H9 (cell line): Measurements from ENCODE around the gene GRIA4. TPM values are rescaled to one million over a fixed set of nuclear protein-coding genes. Genes with fewer than 3 reads are reported as not detected.

Source experiments
- DNase-seq: peaks from one replicate; pipeline ENCODE4 v3.0.0-alpha.2; 2017
- H2AFZ ChIP-seq: one replicate; pipeline ENCODE4 v1.6.1; 2013; ENCODE audit warnings: mild to moderate bottlenecking, low read length, control low read depth, moderate library complexity
- H2AK5ac ChIP-seq: 2 replicates; pipeline ENCODE4 v1.6.1; 2013; ENCODE audit warnings: low read length, control low read depth, mixed read lengths; ENCODE audit not compliant: insufficient read length
- H2BK120ac ChIP-seq: one replicate; pipeline ENCODE4 v1.6.1; 2013; ENCODE audit warnings: low read depth, mild to moderate bottlenecking, low read length, control low read depth, inconsistent platforms; ENCODE audit not compliant: poor library complexity, severe bottlenecking
- H2BK12ac ChIP-seq: 2 replicates; pipeline ENCODE4 v1.6.1; 2013; ENCODE audit warnings: low read length, control low read depth, mixed read lengths, low read depth; ENCODE audit not compliant: insufficient read length
- H2BK15ac ChIP-seq: 2 replicates; pipeline ENCODE4 v1.6.1; 2013; ENCODE audit warnings: low read depth, low read length, control low read depth
- H2BK20ac ChIP-seq: one replicate; pipeline ENCODE4 v1.6.1; 2013; ENCODE audit warnings: low read depth, mild to moderate bottlenecking, low read length, control low read depth, inconsistent platforms; ENCODE audit not compliant: poor library complexity, severe bottlenecking
- H2BK5ac ChIP-seq: 2 replicates; pipeline ENCODE4 v1.6.1; 2013; ENCODE audit warnings: low read length, control low read depth, mixed read lengths; ENCODE audit not compliant: insufficient read length
- H3K14ac ChIP-seq: 2 replicates; pipeline ENCODE4 v1.6.1; 2013; ENCODE audit warnings: low read length, control low read depth; ENCODE audit not compliant: insufficient read depth
- H3K18ac ChIP-seq: 2 replicates; pipeline ENCODE4 v1.6.1; 2013; ENCODE audit warnings: low read depth, mild to moderate bottlenecking, mixed read lengths, low read length, control low read depth; ENCODE audit not compliant: insufficient read length
- H3K23ac ChIP-seq: 2 replicates; pipeline ENCODE4 v1.6.1; 2013; ENCODE audit warnings: low read length, control low read depth, mixed read lengths, low read depth; ENCODE audit not compliant: insufficient read length
- H3K23me2 ChIP-seq: 2 replicates; pipeline ENCODE4 v1.6.1; 2013; ENCODE audit warnings: low read depth, mild to moderate bottlenecking, mixed read lengths, low read length, control low read depth; ENCODE audit not compliant: insufficient read length, poor library complexity, severe bottlenecking
- H3K27ac ChIP-seq: 2 replicates; pipeline ENCODE4 v1.5.1; 2013; ENCODE audit warnings: low read length, control low read depth, mixed read lengths, low read depth; ENCODE audit not compliant: insufficient read length
- H3K27me3 ChIP-seq: 2 replicates; pipeline ENCODE4 v1.6.1; 2013; ENCODE audit warnings: low read length, control low read depth, inconsistent platforms; ENCODE audit not compliant: insufficient read depth
- H3K4ac ChIP-seq: 2 replicates; pipeline ENCODE4 v1.6.1; 2013; ENCODE audit warnings: low read depth, mild to moderate bottlenecking, control low read depth, inconsistent platforms, low read length, moderate library complexity
- H3K4me1 ChIP-seq: 2 replicates; pipeline ENCODE4 v1.6.1; 2013; ENCODE audit warnings: low read length, control low read depth, inconsistent platforms; ENCODE audit not compliant: insufficient read depth
- H3K4me2 ChIP-seq: 2 replicates; pipeline ENCODE4 v1.6.1; 2013; ENCODE audit warnings: low read length, control low read depth, mixed read lengths; ENCODE audit not compliant: insufficient read length, insufficient read depth
- H3K56ac ChIP-seq: 2 replicates; pipeline ENCODE4 v1.6.1; 2013; ENCODE audit warnings: low read depth, mild to moderate bottlenecking, mixed read lengths, low read length, control low read depth; ENCODE audit not compliant: insufficient read length
- H3K79me1 ChIP-seq: 2 replicates; pipeline ENCODE4 v1.6.1; 2013; ENCODE audit warnings: low read depth, mild to moderate bottlenecking, moderate library complexity, low read length, control low read depth, inconsistent platforms; ENCODE audit not compliant: insufficient read depth, poor library complexity, severe bottlenecking
- H3K79me2 ChIP-seq: 2 replicates; pipeline ENCODE4 v1.6.1; 2013; ENCODE audit warnings: low read length, control low read depth, inconsistent platforms; ENCODE audit not compliant: insufficient read depth
- H3K9ac ChIP-seq: 2 replicates; pipeline ENCODE4 v1.6.1; 2013; ENCODE audit warnings: low read length, control low read depth, mixed read lengths; ENCODE audit not compliant: insufficient read length; ENCODE audit errors: extremely low read depth
- H3K9me3 ChIP-seq: one replicate; pipeline ENCODE4 v1.6.1; 2013; ENCODE audit warnings: low read depth, low read length, inconsistent platforms; ENCODE audit not compliant: control insufficient read depth
- H3T11ph ChIP-seq: one replicate; pipeline ENCODE4 v1.6.1; 2013; ENCODE audit warnings: mild to moderate bottlenecking, low read length, control low read depth, inconsistent platforms
- H4K20me1 ChIP-seq: one replicate; pipeline ENCODE4 v1.6.1; 2013; ENCODE audit not compliant: control insufficient read depth, insufficient read length, insufficient read depth
- H4K5ac ChIP-seq: 2 replicates; pipeline ENCODE4 v1.6.1; 2013; ENCODE audit warnings: low read depth, mild to moderate bottlenecking, mixed read lengths, low read length, control low read depth; ENCODE audit not compliant: insufficient read length
- H4K8ac ChIP-seq: replicated peaks from 2 replicates; pipeline ENCODE4 v1.6.1; 2013; ENCODE audit warnings: low read length, control low read depth, mixed read lengths, low read depth; ENCODE audit not compliant: insufficient read length
- H4K91ac ChIP-seq: 2 replicates; pipeline ENCODE4 v1.6.1; 2013; ENCODE audit warnings: low read depth, mild to moderate bottlenecking, moderate library complexity, mixed read lengths, low read length, control low read depth; ENCODE audit not compliant: insufficient read length
- H3K27ac Mint-ChIP-seq, 3 experiments: 2 replicates in 2 of 3; 3 replicates in 1 of 3; pipeline ENCODE4 v1.8.0; 2020 to 2021; ENCODE audit warnings: mixed read lengths in 3 of 3, mild to moderate bottlenecking in 1 of 3, moderate library complexity in 1 of 3
- H3K27me3 Mint-ChIP-seq: 2 replicates; pipeline ENCODE4 v1.8.0; 2021; ENCODE audit warnings: low read depth, mild to moderate bottlenecking, moderate library complexity, mixed read lengths
- H3K36me3 Mint-ChIP-seq, 3 experiments: 2 replicates in 2 of 3; 3 replicates in 1 of 3; pipeline ENCODE4 v1.8.0; 2020 to 2021; ENCODE audit warnings: low read depth in 3 of 3, mixed read lengths in 3 of 3; ENCODE audit not compliant: insufficient read depth in 1 of 3
- H3K4me1 Mint-ChIP-seq, 2 experiments: 2 replicates each; pipeline ENCODE4 v1.8.0; 2020; ENCODE audit warnings: mixed read lengths in 2 of 2
- H3K4me3 Mint-ChIP-seq, 2 experiments: 2 replicates in 1 of 2; 3 replicates in 1 of 2; pipeline ENCODE4 v1.8.0; 2020 to 2021; ENCODE audit warnings: mild to moderate bottlenecking in 2 of 2, mixed read lengths in 2 of 2, moderate library complexity in 1 of 2
- H3K9me3 Mint-ChIP-seq, 2 experiments: 2 replicates in 1 of 2; 3 replicates in 1 of 2; pipeline ENCODE4 v1.8.0; 2020; ENCODE audit warnings: mild to moderate bottlenecking in 2 of 2, mixed read lengths in 2 of 2, moderate library complexity in 1 of 2
- CTCF ChIP-seq: fragments of 200-600 bp; sonication (generic); conservative IDR thresholded peaks from 3 replicates; pipeline ENCODE4 v1.8.0; 2021; ENCODE audit warnings: antibody characterized with exemption, mild to moderate bottlenecking
- WGBS: extraction: QIAGEN DNeasy Blood & Tissue Kit; methylation state at CpG from one replicate; pipeline ENCODE4 v1.1.7; 2013; ENCODE audit warnings: missing lambda C conversion rate, low lambda C conversion rate, mixed read lengths; ENCODE audit not compliant: insufficient read length; ENCODE audit errors: extremely low coverage; 5-methylcytosine and 5-hydroxymethylcytosine counted together
- total RNA-seq: library from RNA; stranded (reverse); gene quantifications from 2 replicates; pipeline ENCODE4 v1.2.1, GENCODE V29; 2021

The GRIA4 gene
- total RNA-seq, 1 experiment from 2014 or later, result 0.83 TPM

- H2AFZ ChIP-seq, result no peak overlapping the region
- no peak overlapping the region for H3K14ac ChIP-seq
- no peak overlapping the region for H4K91ac ChIP-seq
- H3K27me3 Mint-ChIP-seq, result no peaks in the 10 kb centered on the region
- H3K27me3 ChIP-seq, result no peaks in the 10 kb centered on the region
- peaks cover 3% of the 10 kb centered on the region for H3K4me1 ChIP-seq
- H3K23ac ChIP-seq, result no peak overlapping the region
- no peak overlapping the region for H3K18ac ChIP-seq
- no peaks in the 10 kb centered on the region for H3K79me2 ChIP-seq
- no peaks in the 10 kb centered on the region for H3K23me2 ChIP-seq
- DNase-seq, result no peak
- H4K5ac ChIP-seq, result no peak overlapping the region
- no CpG with 5 or more reads among the region's 5 CpGs for WGBS
- H2BK5ac ChIP-seq, result no peak overlapping the region
- no peak overlapping the region for H3K4me2 ChIP-seq
- H3K4ac ChIP-seq, result no peak overlapping the region
- H4K8ac ChIP-seq, result no peak overlapping the region
- no peaks in the 10 kb centered on the region for H3K9me3 Mint-ChIP-seq
- H3K27ac Mint-ChIP-seq, result no peak overlapping the region
- no peak overlapping the region for H2BK20ac ChIP-seq
- H3T11ph ChIP-seq, result no peak overlapping the region
- no peak for TF ChIP-seq CTCF
- no peak overlapping the region for H2BK120ac ChIP-seq
- H3K9me3 ChIP-seq, result no peaks in the 10 kb centered on the region
- H3K9ac ChIP-seq, result no peak overlapping the region
- no peak overlapping the region for H3K56ac ChIP-seq
- no peak overlapping the region for H2BK15ac ChIP-seq
- no peaks in the 10 kb centered on the region for H3K79me1 ChIP-seq
- no peaks in the 10 kb centered on the region for H3K36me3 Mint-ChIP-seq
- no peaks in the 10 kb centered on the region for H4K20me1 ChIP-seq
- no peak overlapping the region for H2BK12ac ChIP-seq
- no peak overlapping the region for H2AK5ac ChIP-seq
- peaks cover 8 to 12% of the 10 kb centered on the region in 2 experiments for H3K4me1 Mint-ChIP-seq
- H3K27ac ChIP-seq, result no peak overlapping the region
- H3K4me3 Mint-ChIP-seq, result no peak overlapping the region
These were observed 300.3 kb downstream of the GRIA4 start for GRCh38 chr11:105910095-105910715.
